ENCODE results near the gene OSBPL6.
"Not testable (repeated sequence)": the region's sequence is repeated elsewhere in the genome, so short reads cannot be mapped to it uniquely, and the experiment has no call there.

OSBPL6 gene

GRCh38 chr2:178367344-178367743 is 173.0 kb downstream of the OSBPL6 start:
- DNase-seq = no peak

DNA sequence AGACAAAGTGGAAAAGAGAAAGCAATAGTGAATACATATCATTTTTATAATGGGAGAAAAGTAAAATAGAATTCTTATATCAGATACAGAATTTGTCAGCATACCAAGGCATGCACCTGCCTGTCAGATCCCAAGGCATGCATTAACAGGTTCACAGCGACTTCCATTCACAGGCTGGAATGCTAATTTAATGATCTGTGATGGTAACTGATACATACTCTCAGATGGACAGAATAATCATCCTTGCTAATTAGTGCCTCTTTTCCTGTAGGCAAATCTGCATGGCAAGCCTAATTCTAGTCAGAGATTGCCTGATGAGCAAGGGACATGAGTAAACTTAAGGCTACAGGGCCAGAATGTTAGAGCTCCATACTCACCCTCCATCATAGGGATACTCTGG is 180.6 kb downstream of the OSBPL6 start:
- no peak for DNase-seq

DNA sequence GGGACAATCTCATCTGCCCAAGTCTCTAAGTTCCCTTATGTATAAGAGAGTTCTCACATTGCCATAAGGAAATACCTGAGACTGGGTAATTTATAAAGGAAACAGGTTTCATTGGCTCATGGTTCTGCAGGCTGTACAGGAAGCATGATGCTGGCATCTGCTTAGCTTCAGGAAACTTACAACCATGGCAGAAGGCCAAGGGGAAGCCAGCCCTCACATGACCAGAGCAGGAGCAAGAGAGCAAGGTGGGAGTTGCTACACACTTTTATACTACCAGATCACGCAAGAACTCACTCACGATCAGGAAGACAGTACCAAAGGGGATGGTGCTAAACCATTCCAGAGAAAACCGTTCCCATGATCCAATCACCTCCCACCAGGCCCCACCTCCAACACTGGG is 182.7 kb downstream of the OSBPL6 start:
- DNase-seq = no peak

DNA sequence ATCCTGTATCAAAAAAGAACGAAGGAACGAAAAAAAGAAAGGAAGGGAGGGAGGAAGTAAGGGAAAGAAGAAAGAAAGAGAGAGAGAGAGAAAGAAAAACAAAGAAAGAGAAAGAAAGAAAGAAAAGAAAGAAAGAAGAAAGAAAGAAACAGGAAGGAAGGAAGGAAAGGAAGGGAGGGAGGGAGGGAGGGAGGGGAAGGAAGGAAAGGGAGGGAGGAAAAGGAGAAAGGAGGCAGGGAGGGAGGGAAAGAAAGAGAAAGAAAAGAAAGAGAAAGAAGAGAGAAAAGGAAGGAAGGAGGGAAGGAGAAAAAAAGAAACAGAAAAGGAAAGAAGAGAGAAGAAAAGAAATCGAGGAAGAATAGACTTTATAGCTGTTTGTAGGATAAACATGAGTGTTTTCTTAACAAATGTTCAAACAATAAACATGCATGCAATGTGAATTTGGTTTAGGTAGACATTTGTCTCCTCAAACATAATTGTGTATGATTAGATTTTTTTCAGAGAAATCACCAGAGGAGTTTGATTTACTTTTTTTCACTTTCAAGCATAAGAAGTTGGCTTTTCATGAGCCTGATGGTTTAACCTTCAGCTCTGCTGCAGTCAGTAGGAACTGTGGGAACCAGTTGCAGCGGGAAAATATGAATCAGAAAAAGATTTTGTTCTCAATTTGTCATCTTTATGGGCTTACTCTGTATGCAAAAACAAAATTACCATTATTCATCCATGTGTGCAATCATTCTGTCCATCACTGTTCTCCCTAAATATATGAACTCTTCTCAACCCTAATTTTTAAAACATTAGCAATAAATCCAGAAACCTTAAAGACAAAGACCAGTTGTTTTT is 185.1 kb downstream of the OSBPL6 start:
- DNase-seq = no peak

- DNase-seq = no peak
These were observed 186.5 kb downstream of the OSBPL6 start for GRCh38 chr2:178380763-178381162.

GRCh38 chr2:178383718-178384117 is 189.4 kb downstream of the OSBPL6 start:
- no peak for DNase-seq

DNA sequence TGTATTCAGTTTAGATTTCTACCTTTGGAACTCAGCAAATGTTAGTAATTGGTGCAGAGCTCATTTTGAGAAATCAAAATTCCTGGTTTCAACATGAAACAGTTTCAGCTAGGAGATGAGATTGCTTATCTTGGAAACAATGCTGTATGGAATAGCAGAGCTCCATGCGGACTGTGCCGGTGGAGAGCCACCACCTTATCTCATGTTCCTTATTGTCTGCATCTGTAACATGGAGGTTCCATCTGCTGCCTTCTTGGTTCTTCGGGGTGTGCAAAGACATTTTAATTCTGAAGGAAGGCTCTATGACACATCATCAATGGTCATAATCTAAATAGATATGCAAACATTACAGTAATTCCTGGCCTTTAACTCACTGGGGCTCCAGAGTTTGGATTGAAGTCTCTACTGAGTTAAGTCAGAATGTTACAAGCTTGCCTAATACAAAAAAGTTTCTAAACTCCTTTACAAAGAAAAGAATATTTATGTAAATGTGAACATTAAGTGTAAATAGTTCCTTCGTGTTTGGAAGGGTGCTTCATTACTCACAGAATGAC is 191.4 kb downstream of the OSBPL6 start:
- DNase-seq = no peak

- no peak for DNase-seq
These were observed 192.8 kb downstream of the OSBPL6 start for GRCh38 chr2:178386986-178387597.

GRCh38 chr2:178388287-178388686 is 194.0 kb downstream of the OSBPL6 start:
- DNase-seq = no peak

DNA sequence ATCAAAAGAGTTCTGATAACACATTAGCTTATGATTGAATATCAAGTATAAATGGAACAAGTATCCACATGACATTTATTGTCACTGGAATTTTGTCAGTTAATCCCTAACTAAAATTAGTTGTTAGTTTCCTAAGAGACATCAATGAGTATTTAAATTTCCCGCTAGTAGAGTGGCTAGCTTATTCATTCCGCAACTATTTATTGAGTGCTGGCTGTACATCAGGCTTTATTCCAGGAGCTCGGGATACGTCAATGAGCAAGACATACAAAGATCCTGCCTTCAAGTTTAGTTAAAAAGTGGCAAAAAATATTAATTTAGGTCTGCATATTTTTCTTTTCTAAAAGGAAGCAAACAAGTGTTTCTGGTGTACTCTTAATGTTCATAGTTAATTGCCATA is 197.4 kb downstream of the OSBPL6 start:
- no peak for DNase-seq

- DNase-seq = no peak
These were observed 197.9 kb downstream of the OSBPL6 start for GRCh38 chr2:178392215-178392614.

DNA sequence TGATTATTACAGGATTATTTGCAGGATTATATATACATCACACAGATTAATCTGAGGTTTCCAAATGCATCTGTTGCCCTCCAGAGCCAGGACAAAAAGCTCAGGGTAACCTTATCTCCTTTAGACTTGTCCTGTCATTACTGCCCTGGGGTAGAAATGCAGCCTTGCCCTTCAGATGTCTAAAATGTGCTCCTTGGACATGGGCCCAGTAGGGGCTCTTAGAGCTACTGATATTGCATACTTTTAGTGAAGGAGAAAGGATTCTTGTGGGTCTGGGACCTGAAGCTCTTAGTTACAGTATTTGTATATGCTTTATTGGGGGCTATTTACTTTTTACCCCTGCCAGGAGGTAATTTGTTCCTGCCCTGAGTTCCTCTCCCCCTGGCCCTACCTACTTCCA is 200.5 kb downstream of the OSBPL6 start:
- no peak for DNase-seq

- DNase-seq = no peak
These were observed 201.0 kb downstream of the OSBPL6 start for GRCh38 chr2:178395295-178395694.

- DNase-seq = no peak
These were observed 201.7 kb downstream of the OSBPL6 start for GRCh38 chr2:178395941-178396570.

DNA sequence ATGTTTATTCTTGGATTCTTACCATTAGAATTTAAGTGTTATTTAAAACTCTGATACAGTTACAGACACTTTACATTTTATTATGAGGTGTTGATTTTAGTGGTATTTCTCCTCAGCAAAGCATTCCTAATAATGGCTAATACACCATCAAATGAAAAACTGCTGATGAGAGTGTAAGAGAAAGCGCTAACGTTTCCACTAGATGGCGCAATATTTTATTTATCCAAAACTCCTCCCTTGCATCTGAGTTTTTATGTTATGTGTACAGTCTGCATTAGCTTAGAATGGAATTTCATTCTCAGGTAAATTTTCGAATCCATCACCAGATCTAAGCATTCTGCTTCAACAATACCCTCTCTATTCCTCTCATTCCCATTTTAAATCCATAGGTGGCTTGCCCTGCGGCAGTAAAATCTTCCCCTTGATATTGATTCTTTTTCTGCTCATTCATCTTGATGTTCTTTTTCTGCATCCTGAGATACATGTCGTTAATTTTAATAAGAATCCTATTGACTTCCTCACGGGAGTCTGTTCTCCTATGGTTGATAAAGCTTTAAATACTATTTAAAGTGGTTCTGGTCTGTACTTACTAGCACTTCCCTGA is 202.8 kb downstream of the OSBPL6 start:
- DNase-seq = peak in 1 of 2 experiments; percentile 25

- DNase-seq = no peak
These were observed 207.7 kb downstream of the OSBPL6 start for GRCh38 chr2:178401994-178402437.

DNA sequence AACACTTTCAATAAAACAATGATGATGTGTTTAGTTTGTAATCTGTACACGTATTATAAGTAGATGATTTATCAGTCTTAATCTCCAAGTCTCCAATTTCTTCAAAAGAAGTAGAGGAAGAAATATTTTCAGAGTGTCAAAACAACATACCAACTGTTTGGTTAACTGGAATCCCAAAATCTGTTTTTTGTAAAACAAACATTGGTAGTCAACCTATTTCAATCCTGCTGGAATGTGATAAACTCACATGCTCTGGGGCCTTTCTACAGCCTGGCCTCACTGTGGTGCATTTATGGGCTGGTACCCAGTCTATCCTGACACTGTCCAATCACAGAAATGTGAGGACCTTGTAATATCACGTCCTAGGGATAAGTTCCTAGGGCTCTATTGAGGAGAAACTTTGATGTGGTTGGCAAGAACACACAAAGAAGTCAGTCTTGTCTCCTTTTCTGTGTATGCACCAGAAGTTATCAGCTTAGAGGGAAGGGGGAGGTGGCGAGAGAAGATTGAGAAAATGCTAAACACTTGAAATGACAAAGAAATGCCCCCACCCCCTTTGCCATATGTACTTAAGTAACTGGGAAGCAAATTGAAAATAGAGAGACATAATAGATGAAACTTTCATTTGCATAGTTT is 209.5 kb downstream of the OSBPL6 start:
- DNase-seq = no peak

- no peak for DNase-seq
These were observed 210.1 kb downstream of the OSBPL6 start for GRCh38 chr2:178404368-178404767.

GRCh38 chr2:178409261-178409660 is 214.9 kb downstream of the OSBPL6 start:
- DNase-seq = no peak

DNA sequence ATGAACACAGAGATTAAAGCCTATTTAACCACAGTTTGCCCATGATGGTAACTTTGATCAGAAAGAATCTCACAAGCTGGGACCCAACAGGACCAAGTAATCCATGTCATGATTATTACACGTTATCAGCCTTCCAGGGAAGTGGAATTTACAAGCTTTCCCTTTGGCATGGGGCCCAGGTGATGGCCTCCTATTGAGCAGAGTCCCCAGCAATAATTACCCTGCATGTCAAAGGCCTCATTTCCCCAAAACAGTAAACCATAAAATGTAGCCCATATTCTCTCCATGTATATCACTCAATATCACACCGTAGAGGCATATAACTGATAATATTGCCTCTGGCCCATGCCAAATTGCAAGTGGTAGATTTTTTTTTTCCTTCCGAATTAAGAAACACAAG is 217.7 kb downstream of the OSBPL6 start:
- no peak for DNase-seq

- not testable (repeated sequence) for DNase-seq
These were observed 218.1 kb downstream of the OSBPL6 start for GRCh38 chr2:178412453-178412852.

DNA sequence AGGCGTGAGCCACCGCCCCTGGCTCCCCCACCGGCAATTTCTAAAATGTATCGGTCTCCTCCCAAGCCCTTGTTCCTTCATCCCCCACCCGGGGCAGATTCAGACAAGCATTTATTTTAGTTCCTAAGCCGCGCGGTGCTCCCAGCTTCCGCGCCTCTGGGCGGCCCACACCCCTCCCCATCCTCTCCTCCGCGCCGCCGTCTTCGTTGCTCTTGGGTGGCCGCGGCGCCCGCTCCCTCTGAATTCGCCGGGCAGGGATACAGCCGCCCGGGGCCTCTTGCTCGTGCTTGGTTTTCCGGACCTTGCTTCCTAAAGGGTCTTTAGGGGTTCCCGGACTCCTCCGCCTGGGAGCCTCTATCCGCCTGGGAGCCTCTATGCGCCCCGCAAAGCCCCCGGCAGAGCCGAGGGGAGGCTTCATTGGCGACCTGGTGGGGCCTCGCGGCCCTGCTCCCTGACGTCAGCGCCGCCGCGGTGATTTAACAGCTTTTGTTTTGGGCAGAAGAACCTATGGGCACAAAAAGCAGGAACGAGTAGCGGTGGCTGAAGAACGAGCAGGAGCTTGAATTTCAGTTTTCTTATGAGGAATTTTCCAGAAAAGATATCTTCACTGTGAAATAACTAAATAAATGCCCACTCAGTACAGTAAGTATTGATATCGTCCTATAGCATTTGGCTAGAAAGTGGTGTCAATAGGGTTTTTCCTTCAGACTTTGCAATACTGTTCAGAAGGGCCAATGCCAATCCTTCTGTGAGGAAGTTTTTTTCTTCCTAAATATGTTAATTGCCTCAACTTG is 219.4 kb downstream of the OSBPL6 start:
- peak; percentile 51 to 63 for DNase-seq
